ENCODE data around the gene DVL2.

The DVL2 gene

DNA sequence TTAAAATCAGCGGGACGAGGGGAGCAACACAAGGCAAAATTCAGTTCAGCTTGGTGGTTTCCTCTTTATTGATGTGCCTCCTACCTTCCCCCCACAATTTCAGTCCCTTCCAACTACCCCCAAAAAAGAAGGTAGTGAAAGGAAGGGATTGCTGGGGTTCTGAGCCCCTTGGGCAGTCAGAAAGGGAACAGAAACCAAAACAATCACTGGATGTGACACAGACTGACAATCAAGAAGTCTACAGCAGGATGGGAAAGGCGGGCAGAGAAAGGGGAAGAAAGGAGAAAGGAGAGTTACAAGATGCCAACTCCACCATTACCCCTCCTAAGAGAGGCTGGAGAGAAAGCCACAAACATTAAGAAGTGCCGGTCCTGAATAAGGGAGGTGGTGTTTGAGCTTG, 6.1 kb upstream of the DVL2 start:
- Mint-ChIP-seq H3K27ac (peak overlapping the region; percentile 99), H3K4me3 (peak overlapping the region; percentile 96 to 100 (median 96)), H3K9me3 (no peaks in the 10 kb centered on the region), H3K4me1 (peaks cover 46% of the 10 kb centered on the region), H3K36me3 (ENCODE audit: low read depth) (peaks cover 57% of the 10 kb centered on the region), H3K27me3 (ENCODE audit: low read depth) (no peaks in the 10 kb centered on the region)
- TF ChIP-seq, protein P1, sequence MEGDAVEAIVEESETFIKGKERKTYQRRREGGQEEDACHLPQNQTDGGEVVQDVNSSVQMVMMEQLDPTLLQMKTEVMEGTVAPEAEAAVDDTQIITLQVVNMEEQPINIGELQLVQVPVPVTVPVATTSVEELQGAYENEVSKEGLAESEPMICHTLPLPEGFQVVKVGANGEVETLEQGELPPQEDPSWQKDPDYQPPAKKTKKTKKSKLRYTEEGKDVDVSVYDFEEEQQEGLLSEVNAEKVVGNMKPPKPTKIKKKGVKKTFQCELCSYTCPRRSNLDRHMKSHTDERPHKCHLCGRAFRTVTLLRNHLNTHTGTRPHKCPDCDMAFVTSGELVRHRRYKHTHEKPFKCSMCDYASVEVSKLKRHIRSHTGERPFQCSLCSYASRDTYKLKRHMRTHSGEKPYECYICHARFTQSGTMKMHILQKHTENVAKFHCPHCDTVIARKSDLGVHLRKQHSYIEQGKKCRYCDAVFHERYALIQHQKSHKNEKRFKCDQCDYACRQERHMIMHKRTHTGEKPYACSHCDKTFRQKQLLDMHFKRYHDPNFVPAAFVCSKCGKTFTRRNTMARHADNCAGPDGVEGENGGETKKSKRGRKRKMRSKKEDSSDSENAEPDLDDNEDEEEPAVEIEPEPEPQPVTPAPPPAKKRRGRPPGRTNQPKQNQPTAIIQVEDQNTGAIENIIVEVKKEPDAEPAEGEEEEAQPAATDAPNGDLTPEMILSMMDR (IDR thresholded peaks at IDR 0.05; ENCODE audit: unreplicated experiment in 3 of 3) = no peak

DNA sequence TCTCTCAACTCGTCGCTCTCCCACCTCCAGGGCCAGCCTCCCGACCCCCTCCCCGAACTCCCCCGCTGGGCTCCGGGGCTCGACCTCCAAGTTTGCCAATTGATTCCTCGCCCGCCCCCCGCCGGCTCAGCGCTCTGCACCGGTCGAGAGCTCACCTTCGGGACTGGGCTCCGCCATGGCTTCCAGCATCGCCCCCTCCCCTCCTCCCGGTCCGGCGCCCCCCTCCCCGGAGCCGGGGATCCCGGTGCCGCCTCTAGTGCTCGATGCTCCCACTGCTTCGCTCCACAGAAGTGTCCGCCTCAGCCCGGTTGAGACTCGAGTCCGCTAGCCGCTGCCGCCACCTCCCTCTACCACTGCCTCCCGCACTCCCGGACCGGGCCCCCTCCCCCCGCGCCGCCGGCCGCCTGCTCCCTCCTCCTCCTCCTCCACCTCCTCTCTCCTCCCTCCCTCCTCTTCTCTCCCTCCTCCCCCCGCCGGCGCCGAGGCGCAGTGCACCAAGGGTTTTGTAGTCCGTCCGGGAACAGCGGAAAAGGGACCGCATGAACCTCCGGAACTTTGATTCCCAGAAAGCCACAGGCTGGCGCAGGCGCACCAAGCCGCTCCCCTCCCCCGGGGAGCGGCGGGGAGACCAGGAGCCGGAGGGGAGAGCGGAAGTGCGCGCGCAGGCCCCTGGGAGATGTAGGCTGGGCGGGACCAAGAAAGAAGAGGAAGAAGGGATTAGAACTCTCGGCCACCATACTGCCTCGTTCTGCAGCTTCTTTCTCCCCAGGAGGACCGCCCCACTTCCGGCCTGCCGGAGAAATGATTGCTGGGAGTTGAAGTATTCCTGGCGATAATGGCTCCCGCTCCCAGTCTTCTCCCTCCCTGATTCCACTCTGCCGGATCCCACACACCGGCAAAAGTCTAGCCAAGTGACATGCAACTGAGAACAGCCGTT, 5.0 kb upstream of the DVL2 start, which contains the start of gene PHF23:
PHF23 (minus strand) TSS at position 367 of the 937 bp plus-strand sequence; CDS start at position 189, 178 bp downstream.
- peaks cover 52% of the 10 kb centered on the region for H3K4me1 Mint-ChIP-seq
- peak within 1 kb of the TSS; percentile 96 to 100 (median 96) for H3K4me3 Mint-ChIP-seq
- H3K9me3 Mint-ChIP-seq = no peaks in the 10 kb centered on the region
- TF ChIP-seq, protein P1 (IDR thresholded peaks at IDR 0.05; ENCODE audit: unreplicated experiment in 3 of 3) = no peak
- no peaks in the 10 kb centered on the region for H3K27me3 Mint-ChIP-seq (ENCODE audit: low read depth)
- H3K27ac Mint-ChIP-seq = peak within 1 kb of the TSS; percentile 99
- H3K36me3 Mint-ChIP-seq (ENCODE audit: low read depth) = peaks cover 63% of the 10 kb centered on the region

DNA sequence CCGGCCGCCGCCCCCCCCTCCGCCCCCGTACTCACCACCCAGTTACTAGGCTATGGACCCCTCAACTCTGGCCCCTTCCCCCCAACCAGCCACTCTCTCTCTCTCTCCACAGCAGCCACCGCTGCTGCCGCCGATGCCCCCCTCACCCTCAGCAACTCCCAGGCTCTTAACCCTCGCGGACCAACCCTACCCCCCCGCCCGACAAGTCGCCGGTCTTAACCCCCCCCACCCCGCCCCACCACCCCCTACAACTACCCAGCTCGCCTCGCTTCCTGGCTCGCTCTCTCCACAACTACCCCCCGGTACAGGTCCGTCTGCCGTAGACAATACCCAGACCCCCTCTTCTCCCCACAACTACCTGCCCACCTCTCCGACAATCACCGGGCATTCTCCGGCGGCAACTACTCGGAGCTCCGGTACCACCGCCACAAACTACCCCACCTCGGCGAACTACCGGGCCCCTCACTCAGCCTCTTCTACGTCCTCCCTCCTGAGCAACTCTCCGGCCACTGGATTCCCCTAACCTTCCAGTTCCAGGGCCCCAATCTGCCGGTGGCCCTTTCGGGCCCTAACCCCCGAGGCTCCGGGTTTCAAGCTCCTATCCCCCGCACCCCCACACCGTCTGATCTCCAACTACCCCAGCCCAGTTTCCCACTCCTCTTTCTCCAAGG, 4.2 kb upstream of the DVL2 start:
- H3K4me3 Mint-ChIP-seq = peak overlapping the region; percentile 96 to 100 (median 96)
- H3K36me3 Mint-ChIP-seq (ENCODE audit: low read depth) = peaks cover 60% of the 10 kb centered on the region
- H3K27ac Mint-ChIP-seq = peak overlapping the region; percentile 99
- H3K27me3 Mint-ChIP-seq (ENCODE audit: low read depth) = no peaks in the 10 kb centered on the region
- H3K9me3 Mint-ChIP-seq = no peaks in the 10 kb centered on the region
- TF ChIP-seq, protein P1 (IDR thresholded peaks at IDR 0.05; ENCODE audit: unreplicated experiment in 3 of 3) = no peak
- H3K4me1 Mint-ChIP-seq = peaks cover 56% of the 10 kb centered on the region

DNA sequence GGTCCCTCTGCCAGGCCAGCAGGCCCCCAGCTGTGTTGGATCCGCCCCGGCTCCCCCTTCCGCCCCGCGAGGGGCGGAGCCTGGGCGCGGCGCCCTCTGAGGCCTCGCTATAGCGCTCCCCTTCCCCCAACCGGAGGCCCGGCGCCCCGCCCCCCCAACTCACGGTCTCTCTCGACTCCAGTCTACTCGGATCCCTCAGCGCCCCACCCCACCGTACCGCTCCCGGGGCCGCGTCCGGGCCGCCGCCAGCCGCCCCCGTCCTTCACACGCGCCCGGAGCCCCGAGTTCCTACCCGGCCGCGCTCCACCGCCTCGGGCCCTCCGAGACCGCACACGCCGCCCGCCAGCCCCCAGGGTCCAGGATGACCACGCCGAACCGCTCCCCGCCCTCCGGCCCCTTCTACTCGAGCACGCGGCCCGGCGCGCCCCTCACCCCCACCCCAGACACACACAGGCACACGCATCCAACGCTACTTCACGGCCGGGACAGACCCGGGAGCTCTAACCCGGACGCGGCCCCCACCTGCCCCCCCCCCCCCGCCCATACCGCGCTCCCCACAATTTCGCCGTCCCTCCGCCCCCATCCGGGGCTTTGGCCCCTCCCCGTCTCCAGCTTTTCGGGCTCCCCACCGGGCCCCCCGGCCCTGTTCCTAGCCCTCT, 3.6 kb upstream of the DVL2 start:
- TF ChIP-seq, protein P1 (IDR thresholded peaks at IDR 0.05; ENCODE audit: unreplicated experiment in 3 of 3) = no peak
- H3K4me3 Mint-ChIP-seq = peak overlapping the region; percentile 96 to 100 (median 96)
- peaks cover 58% of the 10 kb centered on the region for H3K4me1 Mint-ChIP-seq
- peaks cover 57% of the 10 kb centered on the region for H3K36me3 Mint-ChIP-seq (ENCODE audit: low read depth)
- H3K27me3 Mint-ChIP-seq (ENCODE audit: low read depth) = no peaks in the 10 kb centered on the region
- peak overlapping the region; percentile 99 for H3K27ac Mint-ChIP-seq
- no peaks in the 10 kb centered on the region for H3K9me3 Mint-ChIP-seq

DNA sequence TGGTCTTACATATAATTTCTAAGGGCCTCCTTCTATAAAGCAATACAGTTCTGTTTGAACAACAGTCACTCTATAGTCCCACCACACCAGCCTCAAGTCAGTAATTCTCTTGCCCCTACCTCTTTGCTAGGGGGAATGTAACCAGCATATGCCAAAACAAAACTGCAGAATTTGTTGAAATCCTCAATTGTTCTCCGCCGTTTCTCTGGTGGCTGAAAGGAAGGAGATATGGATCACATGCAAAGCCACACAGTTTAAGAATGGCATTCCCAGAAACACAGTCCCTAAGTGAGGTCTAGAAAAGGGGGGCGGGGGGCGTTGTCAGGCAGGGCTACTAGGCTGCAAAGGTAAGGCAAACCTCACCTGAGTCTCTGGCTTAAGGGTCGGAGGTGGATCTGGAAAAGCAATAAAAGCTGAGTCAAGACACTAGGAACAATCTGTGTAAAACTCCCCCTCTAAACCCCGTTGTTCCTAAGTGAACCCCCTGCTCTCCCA, 3.0 kb upstream of the DVL2 start:
- H3K27me3 Mint-ChIP-seq (ENCODE audit: low read depth) = no peaks in the 10 kb centered on the region
- peak overlapping the region; percentile 96 to 100 (median 96) for H3K4me3 Mint-ChIP-seq
- no peaks in the 10 kb centered on the region for H3K9me3 Mint-ChIP-seq
- H3K4me1 Mint-ChIP-seq = peaks cover 56% of the 10 kb centered on the region
- peak overlapping the region; percentile 99 for H3K27ac Mint-ChIP-seq
- TF ChIP-seq, protein P1 (IDR thresholded peaks at IDR 0.05; ENCODE audit: unreplicated experiment in 3 of 3) = no peak
- H3K36me3 Mint-ChIP-seq (ENCODE audit: low read depth) = peaks cover 53% of the 10 kb centered on the region
